Body of pancreas (tissue), 4 donors: Measurements from ENCODE around the gene PCNA.

Experiments used
- CTCF ChIP-seq, 7 experiments: fragments of 450-650 bp in 4 of 7; fragments of 200-600 bp in 3 of 7; sonication (generic) in 3 of 7; IDR thresholded peaks; one replicate each; pipeline ENCODE4 v1.5.1; 2016 to 2019; ENCODE audit warnings: antibody characterized with exemption in 7 of 7
- POLR2A ChIP-seq, 3 donors: fragments of 450-650 bp; IDR thresholded peaks; one replicate each; pipeline ENCODE4 v1.6.1; 2016; ENCODE audit warnings: antibody characterized with exemption in 3 of 3, mild to moderate bottlenecking in 2 of 3

GRCh38 chr20:5156675-5157448, 37.1 kb upstream of the PCNA start:
- TF ChIP-seq CTCF (IDR thresholded peaks at IDR 0.05) (no peak), POLR2A (IDR thresholded peaks at IDR 0.05) (no peak)
